Measurements from ENCODE around the gene MS4A5.

DNA sequence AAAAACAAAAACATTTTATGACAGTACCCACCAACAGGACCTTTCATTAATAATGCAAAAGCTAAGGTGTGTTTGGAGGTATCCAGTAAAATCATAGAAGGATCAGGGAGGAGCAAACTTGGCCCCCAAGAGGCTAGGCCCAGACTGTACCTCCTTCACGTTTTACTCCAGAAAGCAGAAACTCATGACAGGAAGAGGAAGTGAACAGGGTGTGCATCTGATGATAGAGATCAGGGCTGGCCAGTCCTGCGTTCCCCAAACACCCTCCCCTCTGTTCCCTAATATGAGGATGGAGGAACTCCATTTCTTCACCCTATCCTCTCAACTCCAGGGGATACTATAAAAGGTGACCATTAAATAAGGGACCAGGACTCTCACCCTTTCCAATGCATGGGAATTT, 53.0 kb downstream of the MS4A5 start:
- TF ChIP-seq, protein P1, sequence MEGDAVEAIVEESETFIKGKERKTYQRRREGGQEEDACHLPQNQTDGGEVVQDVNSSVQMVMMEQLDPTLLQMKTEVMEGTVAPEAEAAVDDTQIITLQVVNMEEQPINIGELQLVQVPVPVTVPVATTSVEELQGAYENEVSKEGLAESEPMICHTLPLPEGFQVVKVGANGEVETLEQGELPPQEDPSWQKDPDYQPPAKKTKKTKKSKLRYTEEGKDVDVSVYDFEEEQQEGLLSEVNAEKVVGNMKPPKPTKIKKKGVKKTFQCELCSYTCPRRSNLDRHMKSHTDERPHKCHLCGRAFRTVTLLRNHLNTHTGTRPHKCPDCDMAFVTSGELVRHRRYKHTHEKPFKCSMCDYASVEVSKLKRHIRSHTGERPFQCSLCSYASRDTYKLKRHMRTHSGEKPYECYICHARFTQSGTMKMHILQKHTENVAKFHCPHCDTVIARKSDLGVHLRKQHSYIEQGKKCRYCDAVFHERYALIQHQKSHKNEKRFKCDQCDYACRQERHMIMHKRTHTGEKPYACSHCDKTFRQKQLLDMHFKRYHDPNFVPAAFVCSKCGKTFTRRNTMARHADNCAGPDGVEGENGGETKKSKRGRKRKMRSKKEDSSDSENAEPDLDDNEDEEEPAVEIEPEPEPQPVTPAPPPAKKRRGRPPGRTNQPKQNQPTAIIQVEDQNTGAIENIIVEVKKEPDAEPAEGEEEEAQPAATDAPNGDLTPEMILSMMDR (conservative IDR thresholded peaks at IDR 0.05; ENCODE audit: low read depth, low read length), result no peak
- TF ChIP-seq EZH2phosphoT487 (IDR thresholded peaks at IDR 0.05; ENCODE audit: borderline replicate concordance, low read length), result no peak

Data from PC-3 (cell line).